B cell (primary cell): ENCODE measurements around the gene PIK3AP1. TPM values are rescaled to one million over a fixed set of nuclear protein-coding genes. Genes with fewer than 3 reads are reported as not detected.

Source experiments
- ATAC-seq: fragments of 200-7000 bp; cut with Tn5 transposase; one replicate; pipeline ENCODE4 v1.10.0; 2021; ENCODE audit warnings: low read depth, mild to moderate bottlenecking, moderate number of reproducible peaks, moderate library complexity
- CTCF ChIA-PET: fragments of 350-600 bp; sonication (Branson Sonifier 250); formaldehyde crosslinking; loops from one replicate; lab custom pipeline; 2021; ENCODE audit warnings: antibody characterized with exemption, inconsistent platforms; lab: Charles Lee
- POLR2A ChIA-PET: fragments of 350-600 bp; sonication (Branson Sonifier 250); formaldehyde crosslinking; loops from one replicate; lab custom pipeline; 2021; ENCODE audit warnings: antibody characterized with exemption; lab: Charles Lee
- DNase-seq: peaks from one replicate; pipeline ENCODE4 v3.0.0; 2013
- H2AFZ ChIP-seq: 2 replicates; pipeline ENCODE4 v1.6.1; 2012; ENCODE audit warnings: mild to moderate bottlenecking, low read depth, low read length; ENCODE audit not compliant: insufficient read depth, poor library complexity, severe bottlenecking
- H3K27ac ChIP-seq, 2 donors: 1 replicate in 1 of 2; 2 replicates in 1 of 2; pipeline ENCODE4 v1.5.1; 2012 to 2013; ENCODE audit warnings: low read length in 2 of 2, mild to moderate bottlenecking in 2 of 2, moderate library complexity in 1 of 2
- H3K27me3 ChIP-seq, 4 experiments: fragments of 200-600 bp in 1 of 4; sonication (generic) in 1 of 4; replicated peaks in 1 of 4; 1 replicate in 2 of 4; 2 replicates in 2 of 4; pipeline versions ENCODE4 v1.6.1 to v1.7.0; 2013 to 2016; ENCODE audit warnings: low read length in 3 of 4, mild to moderate bottlenecking in 2 of 4, mixed read lengths in 1 of 4, moderate library complexity in 1 of 4; ENCODE audit not compliant: insufficient read depth in 4 of 4, control insufficient read depth in 3 of 4; ENCODE audit errors: control extremely low read depth in 1 of 4
- H3K36me3 ChIP-seq, 2 experiments: replicated peaks in 1 of 2; 1 replicate in 1 of 2; 2 replicates in 1 of 2; pipeline versions ENCODE4 v1.6.1 to v1.7.1; 2013; ENCODE audit warnings: low read length in 1 of 2; ENCODE audit not compliant: insufficient read depth in 2 of 2, control insufficient read depth in 1 of 2; ENCODE audit errors: control extremely low read depth in 1 of 2, extremely low read depth in 1 of 2
- H3K4me1 ChIP-seq, 2 donors: fragments of 200-600 bp in 1 of 2; sonication (generic) in 1 of 2; 1 replicate in 1 of 2; 2 replicates in 1 of 2; pipeline versions ENCODE4 v1.5.1 to v1.6.1; 2013 to 2017; ENCODE audit warnings: low read length in 2 of 2; ENCODE audit not compliant: control insufficient read depth in 2 of 2, insufficient read depth in 2 of 2
- H3K4me2 ChIP-seq: replicated peaks from 2 replicates; pipeline ENCODE3; 2012; ENCODE audit warnings: mild to moderate bottlenecking, low read depth, low read length; ENCODE audit not compliant: poor library complexity, severe bottlenecking
- H3K4me3 ChIP-seq, 5 experiments: fragments of 200-600 bp in 1 of 5; sonication (generic) in 1 of 5; 1 replicate in 3 of 5; 2 replicates in 2 of 5; pipeline versions ENCODE4 v1.5.1 to v1.7.0; 2011 to 2016; ENCODE audit warnings: low read length in 4 of 5, mild to moderate bottlenecking in 4 of 5, low read depth in 2 of 5, control low read depth in 1 of 5, moderate library complexity in 1 of 5; ENCODE audit not compliant: insufficient read depth in 1 of 5; ENCODE audit errors: control extremely low read depth in 1 of 5, extremely low read depth in 1 of 5
- H3K79me2 ChIP-seq: fragments of 200-600 bp; sonication (generic); one replicate; pipeline ENCODE4 v1.6.0; 2016; ENCODE audit warnings: low read length; ENCODE audit not compliant: control insufficient read depth, insufficient read depth
- H3K9ac ChIP-seq: fragments of 200-600 bp; sonication (generic); 2 replicates; pipeline ENCODE4 v1.6.1; 2017; ENCODE audit warnings: mild to moderate bottlenecking, low read length, moderate library complexity
- H3K9me3 ChIP-seq, 3 donors: one replicate each; pipeline versions ENCODE4 v1.6.1 to v1.7.1; 2013; ENCODE audit warnings: low read length in 2 of 3; ENCODE audit not compliant: control insufficient read depth in 2 of 3, insufficient read depth in 1 of 3; ENCODE audit errors: control extremely low read depth in 1 of 3
- H4K20me1 ChIP-seq: 2 replicates; pipeline ENCODE4 v1.6.0; 2012; ENCODE audit warnings: mild to moderate bottlenecking, low read length; ENCODE audit not compliant: insufficient read depth, control insufficient read depth, poor library complexity, severe bottlenecking
- H3K27ac Mint-ChIP-seq: one replicate; pipeline ENCODE4 v1.8.0; 2021; ENCODE audit warnings: mixed read lengths
- H3K27me3 Mint-ChIP-seq: one replicate; pipeline ENCODE4 v1.8.0; 2021; ENCODE audit warnings: mixed read lengths
- H3K4me1 Mint-ChIP-seq: one replicate; pipeline ENCODE4 v1.8.0; 2021; ENCODE audit warnings: mixed read lengths
- H3K4me3 Mint-ChIP-seq: one replicate; pipeline ENCODE4 v1.8.0; 2021; ENCODE audit warnings: mixed read lengths
- H3K9me3 Mint-ChIP-seq: one replicate; pipeline ENCODE4 v1.8.0; 2022; ENCODE audit warnings: mixed read lengths; ENCODE audit not compliant: insufficient read depth
- EZH2 ChIP-seq: IDR thresholded peaks from 2 replicates; pipeline ENCODE4 v1.6.1; 2012; ENCODE audit warnings: borderline replicate concordance, low read depth, mild to moderate bottlenecking, moderate library complexity, low read length; ENCODE audit not compliant: insufficient read depth, poor library complexity, severe bottlenecking
- WGBS: methylation state at CpG from one replicate; pipeline ENCODE4 v1.1.5; 2013; ENCODE audit warnings: missing lambda C conversion rate; ENCODE audit not compliant: insufficient coverage; 5-methylcytosine and 5-hydroxymethylcytosine counted together
- intact Hi-C: fragments of 100-400 bp; cut with micrococcal nuclease; formaldehyde crosslinking; loops from one replicate; pipeline ENCODE4 v1.10.0; 2022
- polyA plus RNA-seq: library from polyadenylated mRNA; depleted of rRNA; stranded (reverse); fragments of >200 nt; gene quantifications from 2 replicates; pipeline ENCODE4 v1.2.3, GENCODE V29; 2012
- total RNA-seq, 2 donors: library from RNA; stranded (reverse); fragments of 120-200 nt in 1 of 2; gene quantifications; 1 replicate in 1 of 2; 2 replicates in 1 of 2; pipeline versions ENCODE4 v1.2.3 to v1.2.4, GENCODE V29; 2013 to 2022
- TF ChIP-seq, protein P1 (sequence below): fragments of 200-600 bp; IDR thresholded peaks from one replicate; pipeline ENCODE4 v1.8.0; 2022; ENCODE audit warnings: antibody characterized with exemption, mild to moderate bottlenecking

Gene PIK3AP1
- total and polyA plus RNA-seq, 2 donors (not counting 1 experiment from before 2014, with no cell fraction given) = 125 to 130 TPM

DNA sequence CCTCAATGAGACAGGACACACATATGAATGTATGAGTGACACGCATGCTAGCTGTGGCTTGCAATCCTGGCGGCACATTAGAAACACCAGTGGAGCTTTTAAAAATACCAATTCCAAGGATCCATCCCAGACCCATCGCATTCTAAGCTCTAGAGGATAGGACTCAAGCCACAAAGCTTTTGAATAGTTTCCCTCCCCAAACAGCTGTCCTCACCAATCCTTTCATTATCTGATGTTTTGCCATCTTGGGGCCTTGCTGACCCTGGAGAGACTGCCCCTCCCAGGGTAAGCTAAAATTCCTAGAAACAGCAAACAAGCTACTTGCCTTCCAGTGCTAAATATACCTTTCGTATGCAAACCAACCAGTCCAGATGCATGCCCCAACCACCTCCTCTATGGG lies 124.6 kb downstream of the PIK3AP1 start:
- Histone ChIP-seq H3K27ac (peak overlapping the region in 1 of 2 donors; percentile 56), H3K4me2 (no peak overlapping the region), H3K9me3 (no peaks in the 10 kb centered on the region), H2AFZ (no peak overlapping the region), H3K9ac (no peak overlapping the region), H3K4me1 (no peaks in the 10 kb centered on the region), H3K27me3 (no peaks in the 10 kb centered on the region), H4K20me1 (peaks cover 10% of the 10 kb centered on the region), H3K4me3 (no peak overlapping the region), H3K36me3 (peaks cover 15 to 78% of the 10 kb centered on the region in 2 experiments), H3K79me2 (no peaks in the 10 kb centered on the region)
- Mint-ChIP-seq H3K4me1 (peaks cover 2% of the 10 kb centered on the region), H3K9me3 (no peaks in the 10 kb centered on the region), H3K4me3 (no peak overlapping the region), H3K27me3 (no peaks in the 10 kb centered on the region), H3K27ac (peak overlapping the region; percentile 54)
- TF ChIP-seq, protein P1, sequence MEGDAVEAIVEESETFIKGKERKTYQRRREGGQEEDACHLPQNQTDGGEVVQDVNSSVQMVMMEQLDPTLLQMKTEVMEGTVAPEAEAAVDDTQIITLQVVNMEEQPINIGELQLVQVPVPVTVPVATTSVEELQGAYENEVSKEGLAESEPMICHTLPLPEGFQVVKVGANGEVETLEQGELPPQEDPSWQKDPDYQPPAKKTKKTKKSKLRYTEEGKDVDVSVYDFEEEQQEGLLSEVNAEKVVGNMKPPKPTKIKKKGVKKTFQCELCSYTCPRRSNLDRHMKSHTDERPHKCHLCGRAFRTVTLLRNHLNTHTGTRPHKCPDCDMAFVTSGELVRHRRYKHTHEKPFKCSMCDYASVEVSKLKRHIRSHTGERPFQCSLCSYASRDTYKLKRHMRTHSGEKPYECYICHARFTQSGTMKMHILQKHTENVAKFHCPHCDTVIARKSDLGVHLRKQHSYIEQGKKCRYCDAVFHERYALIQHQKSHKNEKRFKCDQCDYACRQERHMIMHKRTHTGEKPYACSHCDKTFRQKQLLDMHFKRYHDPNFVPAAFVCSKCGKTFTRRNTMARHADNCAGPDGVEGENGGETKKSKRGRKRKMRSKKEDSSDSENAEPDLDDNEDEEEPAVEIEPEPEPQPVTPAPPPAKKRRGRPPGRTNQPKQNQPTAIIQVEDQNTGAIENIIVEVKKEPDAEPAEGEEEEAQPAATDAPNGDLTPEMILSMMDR = no peak
- DNase-seq = no peak
- ChIA-PET POLR2A (no interaction called here), CTCF (interaction anchor here (0.6 kb wide), 1 partner anchor 385 kb away, joined by 3 read pairs; no protein-coding TSS in a partner anchor)
- ATAC-seq = no peak
- intact Hi-C loops = no loop called here
- 96% methylated on average over 4 of the region's 4 CpGs for WGBS

DNA sequence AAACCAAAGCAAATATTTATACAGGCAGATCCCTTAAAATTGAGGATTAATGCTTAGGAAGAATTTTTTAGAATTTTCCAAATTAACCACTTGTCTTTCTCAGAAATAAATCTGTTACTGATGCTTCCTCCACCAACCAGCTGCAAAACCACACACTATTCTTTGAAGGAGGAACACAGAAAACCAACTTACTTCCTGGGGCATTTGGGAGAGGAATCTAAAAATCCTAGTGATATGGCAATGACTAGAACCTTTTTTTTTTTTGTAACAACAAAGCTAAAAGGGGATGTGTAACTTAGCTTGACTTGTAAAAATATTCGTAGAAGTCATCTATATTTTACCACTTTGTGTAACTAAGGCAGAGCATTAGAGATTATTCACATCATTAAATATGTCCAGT lies 128.4 kb downstream of the PIK3AP1 start:
- H3K4me1 ChIP-seq = peaks cover 9% of the 10 kb centered on the region in 2 donors
- intact Hi-C loops = no loop called here
- H2AFZ ChIP-seq = no peak overlapping the region
- Mint-ChIP-seq H3K27me3 (no peaks in the 10 kb centered on the region), H3K27ac (no peak overlapping the region), H3K9me3 (no peaks in the 10 kb centered on the region), H3K4me1 (peaks cover 8% of the 10 kb centered on the region), H3K4me3 (no peak overlapping the region)
- no peaks in the 10 kb centered on the region for H3K27me3 ChIP-seq
- H3K9me3 ChIP-seq = no peaks in the 10 kb centered on the region
- CTCF ChIA-PET = interaction anchor here (0.6 to 1.2 kb wide), 2 partner anchors 48 to 136 kb away, joined by 3 read pairs; no protein-coding TSS in a partner anchor
- no peak overlapping the region for H3K9ac ChIP-seq
- H3K36me3 ChIP-seq = peaks cover 8 to 41% of the 10 kb centered on the region in 2 experiments
- H3K4me2 ChIP-seq = no peak overlapping the region
- WGBS = no CpG with 5 or more reads among the region's 1 CpG
- H3K79me2 ChIP-seq = peaks cover 15% of the 10 kb centered on the region
- no peak overlapping the region for H3K4me3 ChIP-seq
- no peak for TF ChIP-seq EZH2
- TF ChIP-seq, protein P1 = no peak
- H3K27ac ChIP-seq = peak overlapping the region in 1 of 2 donors; percentile 48
- H4K20me1 ChIP-seq = no peaks in the 10 kb centered on the region
- no peak for DNase-seq
- POLR2A ChIA-PET = interaction anchor here (0.6 to 0.7 kb wide), 2 partner anchors 9 to 1009 kb away, joined by 5 to 6 read pairs; no protein-coding TSS in a partner anchor
- no peak for ATAC-seq
